Thoracic aorta (tissue), 2 donors: ENCODE results near the gene EPHB6. TPM values are rescaled to one million over a fixed set of nuclear protein-coding genes. Genes with fewer than 3 reads are reported as not detected.

Experiments
- ATAC-seq: fragments of 150-250 bp; one replicate; pipeline ENCODE4 v1.8.0; 2017; ENCODE audit warnings: low read depth; ENCODE audit not compliant: insufficient number of reproducible peaks, low FRiP score
- DNase-seq: peaks from one replicate; pipeline ENCODE4 v3.0.0-alpha.2; 2020; ENCODE audit warnings: low spot score
- H3K27ac ChIP-seq, 2 donors: fragments of 200-600 bp; sonication (generic); 1 replicate in 1 of 2; 2 replicates in 1 of 2; pipeline ENCODE4 v1.5.1; 2016; ENCODE audit warnings: mild to moderate bottlenecking in 2 of 2, moderate library complexity in 2 of 2
- H3K27me3 ChIP-seq: fragments of 200-600 bp; sonication (generic); replicated peaks from 2 replicates; pipeline ENCODE4 v1.6.0; 2016; ENCODE audit warnings: mild to moderate bottlenecking; ENCODE audit not compliant: insufficient read depth
- H3K36me3 ChIP-seq: fragments of 200-600 bp; sonication (generic); one replicate; pipeline ENCODE4 v1.5.1; 2016
- H3K4me1 ChIP-seq, 2 donors: fragments of 200-600 bp; sonication (generic); 1 replicate in 1 of 2; 2 replicates in 1 of 2; pipeline versions ENCODE4 v1.5.1 to v1.6.0; 2016; ENCODE audit warnings: low read depth in 2 of 2, mild to moderate bottlenecking in 1 of 2; ENCODE audit not compliant: control insufficient read depth in 1 of 2
- H3K4me3 ChIP-seq: fragments of 200-600 bp; sonication (generic); 2 replicates; pipeline ENCODE4 v1.5.1; 2016; ENCODE audit warnings: mild to moderate bottlenecking
- H3K9me3 ChIP-seq: fragments of 200-600 bp; sonication (generic); 2 replicates; pipeline ENCODE4 v1.5.1; 2016
- CTCF ChIP-seq: fragments of 200-600 bp; sonication (generic); IDR thresholded peaks from one replicate; pipeline ENCODE4 v1.5.1; 2019; ENCODE audit warnings: antibody characterized with exemption
- total RNA-seq, 2 donors: library from RNA; depleted of rRNA; stranded (reverse); fragments of >200 nt; gene quantifications; one replicate each; pipeline versions ENCODE4 v1.1.0 to v1.2.3, GENCODE V29; 2016

The EPHB6 gene
- total RNA-seq, 2 donors from 2014 or later: 25.3 to 30.5 TPM

- H3K9me3 ChIP-seq: no peaks in the 10 kb centered on the region
- DNase-seq: no peak
- ATAC-seq: no peak
- H3K36me3 ChIP-seq: no peaks in the 10 kb centered on the region
- no peaks in the 10 kb centered on the region for H3K27me3 ChIP-seq
- H3K4me1 ChIP-seq: no peaks in the 10 kb centered on the region
- TF ChIP-seq CTCF: no peak
- no peak overlapping the region for H3K4me3 ChIP-seq
- H3K27ac ChIP-seq: no peak overlapping the region
Measured at GRCh38 chr7:142915315-142915714, 60.4 kb downstream of the EPHB6 start.

GRCh38 chr7:142916508-142916907, 61.6 kb downstream of the EPHB6 start:
- Histone ChIP-seq H3K9me3 (no peaks in the 10 kb centered on the region), H3K27me3 (no peaks in the 10 kb centered on the region), H3K36me3 (no peaks in the 10 kb centered on the region), H3K4me3 (no peak overlapping the region), H3K4me1 (no peaks in the 10 kb centered on the region), H3K27ac (no peak overlapping the region)
- DNase-seq (no peak), ATAC-seq (no peak)
- TF ChIP-seq CTCF: no peak

GRCh38 chr7:142917447-142917846, 62.6 kb downstream of the EPHB6 start:
- no peaks in the 10 kb centered on the region for H3K4me1 ChIP-seq
- H3K27me3 ChIP-seq: no peaks in the 10 kb centered on the region
- DNase-seq: no peak
- no peaks in the 10 kb centered on the region for H3K36me3 ChIP-seq
- no peak overlapping the region for H3K4me3 ChIP-seq
- no peak overlapping the region for H3K27ac ChIP-seq
- ATAC-seq: no peak
- H3K9me3 ChIP-seq: no peaks in the 10 kb centered on the region
- TF ChIP-seq CTCF: no peak

GRCh38 chr7:142918901-142919300, 64.0 kb downstream of the EPHB6 start:
- Histone ChIP-seq H3K27me3 (no peaks in the 10 kb centered on the region), H3K4me3 (no peak overlapping the region), H3K9me3 (no peaks in the 10 kb centered on the region), H3K36me3 (no peaks in the 10 kb centered on the region), H3K4me1 (no peaks in the 10 kb centered on the region), H3K27ac (no peak overlapping the region)
- ATAC-seq: no peak
- no peak for DNase-seq
- TF ChIP-seq CTCF: no peak

- H3K4me1 ChIP-seq: no peaks in the 10 kb centered on the region
- no peaks in the 10 kb centered on the region for H3K27me3 ChIP-seq
- no peak overlapping the region for H3K4me3 ChIP-seq
- no peak for TF ChIP-seq CTCF
- H3K27ac ChIP-seq: no peak overlapping the region
- ATAC-seq (no peak), DNase-seq (no peak)
- no peaks in the 10 kb centered on the region for H3K36me3 ChIP-seq
- no peaks in the 10 kb centered on the region for H3K9me3 ChIP-seq
Measured at GRCh38 chr7:142919656-142920055, 64.8 kb downstream of the EPHB6 start.

Other genes with a start within 250 kb of the EPHB6 start
- 10 to 100 TPM in 1 of 2 donors, 1 to 10 TPM in 1; 5.1 to 16.9 TPM for gene PRSS1, start 105.6 kb upstream of the EPHB6 start, total RNA-seq
- 10 to 100 TPM in 1 of 2 donors, 1 to 10 TPM in 1; 6.1 to 15.4 TPM for gene PRSS2, start 84.1 kb upstream of the EPHB6 start, total RNA-seq
- gene TRPV6, start 30.7 kb downstream of the EPHB6 start, total RNA-seq: not detected
- not detected for gene TRPV5, start 78.7 kb downstream of the EPHB6 start, total RNA-seq
- not detected for gene LLCFC1, start 84.4 kb downstream of the EPHB6 start, total RNA-seq
- gene KEL, start 107.3 kb downstream of the EPHB6 start, total RNA-seq: not detected
- gene OR9A2, start 172.1 kb downstream of the EPHB6 start, total RNA-seq: not detected
- gene OR6V1, start 197.3 kb downstream of the EPHB6 start, total RNA-seq: not detected